Measurements from ENCODE around the gene FOXC1.

Gene FOXC1

GRCh38 chr6:1652842-1653241, 43.1 kb downstream of the FOXC1 start:
- Histone ChIP-seq H3K27ac (no peak overlapping the region), H3K27me3 (no peaks in the 10 kb centered on the region), H3K9me3 (no peaks in the 10 kb centered on the region), H3K4me1 (no peaks in the 10 kb centered on the region), H3K4me3 (no peak overlapping the region), H3K36me3 (no peaks in the 10 kb centered on the region)
- intact Hi-C loops (cut with DNase I; ENCODE audit: low total_unique reads), result no loop called here
- DNase-seq, result no peak
- TF ChIP-seq, protein P1, sequence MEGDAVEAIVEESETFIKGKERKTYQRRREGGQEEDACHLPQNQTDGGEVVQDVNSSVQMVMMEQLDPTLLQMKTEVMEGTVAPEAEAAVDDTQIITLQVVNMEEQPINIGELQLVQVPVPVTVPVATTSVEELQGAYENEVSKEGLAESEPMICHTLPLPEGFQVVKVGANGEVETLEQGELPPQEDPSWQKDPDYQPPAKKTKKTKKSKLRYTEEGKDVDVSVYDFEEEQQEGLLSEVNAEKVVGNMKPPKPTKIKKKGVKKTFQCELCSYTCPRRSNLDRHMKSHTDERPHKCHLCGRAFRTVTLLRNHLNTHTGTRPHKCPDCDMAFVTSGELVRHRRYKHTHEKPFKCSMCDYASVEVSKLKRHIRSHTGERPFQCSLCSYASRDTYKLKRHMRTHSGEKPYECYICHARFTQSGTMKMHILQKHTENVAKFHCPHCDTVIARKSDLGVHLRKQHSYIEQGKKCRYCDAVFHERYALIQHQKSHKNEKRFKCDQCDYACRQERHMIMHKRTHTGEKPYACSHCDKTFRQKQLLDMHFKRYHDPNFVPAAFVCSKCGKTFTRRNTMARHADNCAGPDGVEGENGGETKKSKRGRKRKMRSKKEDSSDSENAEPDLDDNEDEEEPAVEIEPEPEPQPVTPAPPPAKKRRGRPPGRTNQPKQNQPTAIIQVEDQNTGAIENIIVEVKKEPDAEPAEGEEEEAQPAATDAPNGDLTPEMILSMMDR (IDR thresholded peaks at IDR 0.05), result no peak

GRCh38 chr6:1654054-1654453, 44.3 kb downstream of the FOXC1 start:
- Histone ChIP-seq H3K4me1 (no peaks in the 10 kb centered on the region), H3K4me3 (no peak overlapping the region), H3K36me3 (no peaks in the 10 kb centered on the region), H3K9me3 (no peaks in the 10 kb centered on the region), H3K27me3 (no peaks in the 10 kb centered on the region), H3K27ac (no peak overlapping the region)
- intact Hi-C loops (cut with DNase I; ENCODE audit: low total_unique reads), result no loop called here
- no peak for DNase-seq
- TF ChIP-seq, protein P1 (IDR thresholded peaks at IDR 0.05), result no peak

- Histone ChIP-seq H3K4me1 (peaks cover 0 to 2% (median 0%) of the 10 kb centered on the region in 4 donors), H3K36me3 (no peaks in the 10 kb centered on the region), H3K27ac (no peak overlapping the region), H3K4me3 (no peak overlapping the region), H3K27me3 (no peaks in the 10 kb centered on the region), H3K9me3 (no peaks in the 10 kb centered on the region)
- no peak for DNase-seq
- intact Hi-C loops (cut with DNase I; ENCODE audit: low total_unique reads), result no loop called here
- TF ChIP-seq, protein P1 (IDR thresholded peaks at IDR 0.05), result no peak
Measured at GRCh38 chr6:1657116-1657770, 47.5 kb downstream of the FOXC1 start.

DNA sequence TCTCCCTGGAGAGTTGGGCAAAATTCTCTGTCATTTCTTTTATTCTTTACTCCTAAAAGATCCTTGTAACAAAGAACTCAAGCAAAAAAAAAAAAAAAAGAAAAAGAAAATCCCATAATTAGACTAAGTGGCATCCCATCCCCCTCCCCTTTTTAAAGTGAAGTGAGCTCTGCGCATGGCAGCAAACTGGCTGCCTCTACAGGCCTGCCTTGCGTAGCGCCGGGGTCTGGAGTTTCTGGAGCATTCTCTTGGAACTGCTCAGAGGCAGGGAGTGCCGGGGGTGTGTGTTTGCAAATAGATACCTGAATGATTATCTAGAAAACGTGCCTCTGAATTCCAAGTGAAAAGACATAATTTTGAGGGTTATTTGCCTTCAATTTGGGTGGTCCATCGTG, 48.1 kb downstream of the FOXC1 start:
- no peaks in the 10 kb centered on the region for H3K9me3 ChIP-seq
- TF ChIP-seq, protein P1 (IDR thresholded peaks at IDR 0.05), result no peak
- no peaks in the 10 kb centered on the region for H3K27me3 ChIP-seq
- no peak for DNase-seq
- no peak overlapping the region for H3K27ac ChIP-seq
- H3K36me3 ChIP-seq, result no peaks in the 10 kb centered on the region
- H3K4me3 ChIP-seq, result no peak overlapping the region
- peaks cover 0 to 8% (median 0%) of the 10 kb centered on the region in 4 donors for H3K4me1 ChIP-seq
- intact Hi-C loops (cut with DNase I; ENCODE audit: low total_unique reads), result no loop called here

- no peak overlapping the region for H3K4me3 ChIP-seq
- H3K9me3 ChIP-seq, result no peaks in the 10 kb centered on the region
- TF ChIP-seq, protein P1 (IDR thresholded peaks at IDR 0.05), result no peak
- H3K27me3 ChIP-seq, result no peaks in the 10 kb centered on the region
- H3K36me3 ChIP-seq, result no peaks in the 10 kb centered on the region
- intact Hi-C loops (cut with DNase I; ENCODE audit: low total_unique reads), result no loop called here
- no peak overlapping the region for H3K27ac ChIP-seq
- H3K4me1 ChIP-seq, result peaks cover 0 to 14% (median 2%) of the 10 kb centered on the region in 4 donors
- no peak for DNase-seq
Measured at GRCh38 chr6:1658212-1659005, 48.7 kb downstream of the FOXC1 start.
